ENCODE measurements around the gene AMY1A. TPM values are rescaled to one million over a fixed set of nuclear protein-coding genes. Genes with fewer than 3 reads are reported as not detected.
"Not testable (repeated sequence)": the region's sequence is repeated elsewhere in the genome, so short reads cannot be mapped to it uniquely, and the experiment has no call there.

The AMY1A gene
- not detected in 2 replicates for total RNA-seq
- long read RNA-seq, result 0 reads

- not testable (repeated sequence) for H3K4me3 Mint-ChIP-seq (ENCODE audit: low read depth); H3K27me3 Mint-ChIP-seq; H3K36me3 Mint-ChIP-seq (ENCODE audit: insufficient read depth); H3K9me3 Mint-ChIP-seq (ENCODE audit: low read depth); H3K4me1 Mint-ChIP-seq (ENCODE audit: low read depth); H3K27ac Mint-ChIP-seq; DNase-seq (ENCODE audit: low spot score, unreplicated experiment)
Observed at GRCh38 chr1:103655460-103655859, at the start of gene AMY1A. Gene AMY1A (plus strand): TSS chr1:103655760. CDS start chr1:103656331, 571 bp downstream.

- Mint-ChIP-seq H3K4me3 (ENCODE audit: low read depth) (no peak overlapping the region), H3K36me3 (ENCODE audit: insufficient read depth) (no peaks in the 10 kb centered on the region), H3K27ac (no peak overlapping the region), H3K4me1 (ENCODE audit: low read depth) (no peaks in the 10 kb centered on the region), H3K9me3 (ENCODE audit: low read depth) (peaks cover 29% of the 10 kb centered on the region), H3K27me3 (no peaks in the 10 kb centered on the region)
- no peak for TF ChIP-seq CTCF (IDR thresholded peaks at IDR 0.05; ENCODE audit: unreplicated experiment)
- no peak for DNase-seq (ENCODE audit: low spot score, unreplicated experiment)
Observed at GRCh38 chr1:103616362-103616761, 39.2 kb upstream of the AMY1A start.

GRCh38 chr1:103616994-103617477, 38.5 kb upstream of the AMY1A start, which contains the start of gene AMY2A:
Gene AMY2A (plus strand): TSS chr1:103617427. CDS start chr1:103617441, 14 bp downstream.
- peaks cover 22% of the 10 kb centered on the region for H3K9me3 Mint-ChIP-seq (ENCODE audit: low read depth)
- H3K36me3 Mint-ChIP-seq (ENCODE audit: insufficient read depth); H3K4me1 Mint-ChIP-seq (ENCODE audit: low read depth); DNase-seq (ENCODE audit: low spot score, unreplicated experiment); H3K27ac Mint-ChIP-seq; H3K27me3 Mint-ChIP-seq; H3K4me3 Mint-ChIP-seq (ENCODE audit: low read depth): not testable (repeated sequence)

- not testable (repeated sequence) for H3K4me1 Mint-ChIP-seq (ENCODE audit: low read depth); DNase-seq (ENCODE audit: low spot score, unreplicated experiment); H3K9me3 Mint-ChIP-seq (ENCODE audit: low read depth); H3K36me3 Mint-ChIP-seq (ENCODE audit: insufficient read depth); H3K27me3 Mint-ChIP-seq; H3K4me3 Mint-ChIP-seq (ENCODE audit: low read depth); H3K27ac Mint-ChIP-seq
Observed at GRCh38 chr1:103627436-103627835, 28.1 kb upstream of the AMY1A start.

GRCh38 chr1:103641194-103641593, 14.4 kb upstream of the AMY1A start:
- DNase-seq (ENCODE audit: low spot score, unreplicated experiment); H3K9me3 Mint-ChIP-seq (ENCODE audit: low read depth); H3K4me1 Mint-ChIP-seq (ENCODE audit: low read depth); H3K36me3 Mint-ChIP-seq (ENCODE audit: insufficient read depth); H3K27me3 Mint-ChIP-seq; H3K27ac Mint-ChIP-seq; H3K4me3 Mint-ChIP-seq (ENCODE audit: low read depth): not testable (repeated sequence)

- not testable (repeated sequence) for H3K4me1 Mint-ChIP-seq (ENCODE audit: low read depth); H3K9me3 Mint-ChIP-seq (ENCODE audit: low read depth); H3K4me3 Mint-ChIP-seq (ENCODE audit: low read depth); H3K27me3 Mint-ChIP-seq; DNase-seq (ENCODE audit: low spot score, unreplicated experiment); H3K27ac Mint-ChIP-seq; H3K36me3 Mint-ChIP-seq (ENCODE audit: insufficient read depth)
Observed at GRCh38 chr1:103643908-103644307, 11.7 kb upstream of the AMY1A start.

GRCh38 chr1:103650305-103650704, 5.3 kb upstream of the AMY1A start:
- H3K4me1 Mint-ChIP-seq (ENCODE audit: low read depth); H3K27me3 Mint-ChIP-seq: not testable (repeated sequence)

GRCh38 chr1:103650889-103651288, 4.7 kb upstream of the AMY1A start:
- H3K27me3 Mint-ChIP-seq; DNase-seq (ENCODE audit: low spot score, unreplicated experiment): not testable (repeated sequence)

More at GRCh38 chr1:103650305-103650704, 5.3 kb upstream of the AMY1A start:
- not testable (repeated sequence) for H3K36me3 Mint-ChIP-seq (ENCODE audit: insufficient read depth); H3K4me3 Mint-ChIP-seq (ENCODE audit: low read depth); H3K27ac Mint-ChIP-seq; H3K9me3 Mint-ChIP-seq (ENCODE audit: low read depth); DNase-seq (ENCODE audit: low spot score, unreplicated experiment)

GRCh38 chr1:103654133-103654532, 1.4 kb upstream of the AMY1A start:
- not testable (repeated sequence) for H3K4me1 Mint-ChIP-seq (ENCODE audit: low read depth); H3K4me3 Mint-ChIP-seq (ENCODE audit: low read depth); H3K27me3 Mint-ChIP-seq; H3K9me3 Mint-ChIP-seq (ENCODE audit: low read depth); H3K27ac Mint-ChIP-seq; H3K36me3 Mint-ChIP-seq (ENCODE audit: insufficient read depth); DNase-seq (ENCODE audit: low spot score, unreplicated experiment)

More at GRCh38 chr1:103650889-103651288, 4.7 kb upstream of the AMY1A start:
- not testable (repeated sequence) for H3K4me3 Mint-ChIP-seq (ENCODE audit: low read depth); H3K36me3 Mint-ChIP-seq (ENCODE audit: insufficient read depth); H3K27ac Mint-ChIP-seq; H3K4me1 Mint-ChIP-seq (ENCODE audit: low read depth); H3K9me3 Mint-ChIP-seq (ENCODE audit: low read depth)

- not testable (repeated sequence) for H3K9me3 Mint-ChIP-seq (ENCODE audit: low read depth); H3K36me3 Mint-ChIP-seq (ENCODE audit: insufficient read depth); H3K27me3 Mint-ChIP-seq; H3K4me1 Mint-ChIP-seq (ENCODE audit: low read depth); H3K27ac Mint-ChIP-seq; DNase-seq (ENCODE audit: low spot score, unreplicated experiment); H3K4me3 Mint-ChIP-seq (ENCODE audit: low read depth)
Observed at GRCh38 chr1:103676335-103676734, 20.8 kb downstream of the AMY1A start.

- H3K27ac Mint-ChIP-seq; H3K9me3 Mint-ChIP-seq (ENCODE audit: low read depth); H3K27me3 Mint-ChIP-seq; H3K4me1 Mint-ChIP-seq (ENCODE audit: low read depth); DNase-seq (ENCODE audit: low spot score, unreplicated experiment); H3K4me3 Mint-ChIP-seq (ENCODE audit: low read depth); H3K36me3 Mint-ChIP-seq (ENCODE audit: insufficient read depth): not testable (repeated sequence)
Observed at GRCh38 chr1:103696110-103696509, 40.5 kb downstream of the AMY1A start, which contains the start of gene AMY1B. Gene AMY1B (minus strand): TSS chr1:103696210. CDS start chr1:103695639, 571 bp downstream.

GRCh38 chr1:103697430-103697829, 41.9 kb downstream of the AMY1A start:
- not testable (repeated sequence) for H3K27me3 Mint-ChIP-seq; H3K4me1 Mint-ChIP-seq (ENCODE audit: low read depth); DNase-seq (ENCODE audit: low spot score, unreplicated experiment); H3K36me3 Mint-ChIP-seq (ENCODE audit: insufficient read depth); H3K27ac Mint-ChIP-seq; H3K9me3 Mint-ChIP-seq (ENCODE audit: low read depth); H3K4me3 Mint-ChIP-seq (ENCODE audit: low read depth)

- H3K4me1 Mint-ChIP-seq (ENCODE audit: low read depth); H3K9me3 Mint-ChIP-seq (ENCODE audit: low read depth); H3K4me3 Mint-ChIP-seq (ENCODE audit: low read depth); H3K36me3 Mint-ChIP-seq (ENCODE audit: insufficient read depth); H3K27ac Mint-ChIP-seq; H3K27me3 Mint-ChIP-seq; DNase-seq (ENCODE audit: low spot score, unreplicated experiment): not testable (repeated sequence)
Observed at GRCh38 chr1:103700669-103701068, 45.1 kb downstream of the AMY1A start.

Data from progenitor cell of endocrine pancreas (in vitro differentiated cells).